Neural progenitor cell (in vitro differentiated cells): ENCODE data around the gene SCLT1. TPM values are rescaled to one million over a fixed set of nuclear protein-coding genes. Genes with fewer than 3 reads are reported as not detected.

Source experiments
- DNase-seq: peaks from one replicate; pipeline ENCODE4 v3.0.0-alpha.2; 2016; ENCODE audit warnings: low spot score
- H2AFZ ChIP-seq: fragments of 200-600 bp; sonication (generic); replicated peaks from 2 replicates; pipeline ENCODE4 v1.6.1; 2016; ENCODE audit warnings: antibody characterized with exemption
- H3F3A ChIP-seq: fragments of 200-600 bp; sonication (generic); 2 replicates; pipeline ENCODE4 v1.6.1; 2016; ENCODE audit warnings: antibody characterized with exemption, low read depth
- H3K27ac ChIP-seq: fragments of 200-600 bp; sonication (generic); 2 replicates; pipeline ENCODE4 v1.5.1; 2016; ENCODE audit warnings: mild to moderate bottlenecking
- H3K27me3 ChIP-seq: fragments of 200-600 bp; sonication (generic); 2 replicates; pipeline ENCODE4 v1.6.1; 2016; ENCODE audit warnings: mild to moderate bottlenecking, moderate library complexity
- H3K36me3 ChIP-seq: fragments of 200-600 bp; sonication (generic); 2 replicates; pipeline ENCODE4 v1.5.1; 2016
- H3K4me1 ChIP-seq: fragments of 200-600 bp; sonication (generic); 2 replicates; pipeline ENCODE4 v1.6.1; 2016; ENCODE audit warnings: mixed run types
- H3K4me2 ChIP-seq: fragments of 200-600 bp; sonication (generic); 2 replicates; pipeline ENCODE4 v1.6.1; 2016
- H3K4me3 ChIP-seq: fragments of 200-600 bp; sonication (generic); 2 replicates; pipeline ENCODE4 v1.5.1; 2016
- H3K79me2 ChIP-seq: fragments of 200-600 bp; sonication (generic); 2 replicates; pipeline ENCODE4 v1.6.1; 2016; ENCODE audit warnings: low read depth
- H3K9ac ChIP-seq: fragments of 200-600 bp; sonication (generic); 2 replicates; pipeline ENCODE4 v1.6.1; 2016
- H3K9me3 ChIP-seq: fragments of 200-600 bp; sonication (generic); 2 replicates; pipeline ENCODE4 v1.5.1; 2016; ENCODE audit warnings: low read depth
- H4K20me1 ChIP-seq: fragments of 200-600 bp; sonication (generic); 2 replicates; pipeline ENCODE4 v1.6.1; 2016; ENCODE audit warnings: low read depth
- H3K27ac Mint-ChIP-seq: 3 replicates; pipeline ENCODE4 v1.8.0; 2021; ENCODE audit warnings: mixed read lengths
- H3K27me3 Mint-ChIP-seq: 2 replicates; pipeline ENCODE4 v1.8.0; 2022; ENCODE audit warnings: low read depth, mild to moderate bottlenecking, inconsistent platforms, moderate library complexity, mixed read lengths; ENCODE audit not compliant: insufficient read depth
- H3K36me3 Mint-ChIP-seq: 3 replicates; pipeline ENCODE4 v1.8.0; 2021; ENCODE audit warnings: mixed read lengths
- H3K4me1 Mint-ChIP-seq: 3 replicates; pipeline ENCODE4 v1.8.0; 2021; ENCODE audit warnings: mixed read lengths
- H3K4me3 Mint-ChIP-seq: 3 replicates; pipeline ENCODE4 v1.8.0; 2021; ENCODE audit warnings: mild to moderate bottlenecking, moderate library complexity, mixed read lengths
- H3K9me3 Mint-ChIP-seq: 3 replicates; pipeline ENCODE4 v1.8.0; 2020; ENCODE audit warnings: mixed read lengths
- CTCF ChIP-seq: fragments of 200-600 bp; sonication (generic); IDR thresholded peaks from 2 replicates; pipeline ENCODE4 v1.5.1; 2017; ENCODE audit warnings: antibody characterized with exemption, mild to moderate bottlenecking
- EZH2 ChIP-seq: fragments of 200-600 bp; sonication (generic); IDR thresholded peaks from 2 replicates; pipeline ENCODE4 v1.6.1; 2017; ENCODE audit warnings: antibody characterized with exemption, mild to moderate bottlenecking, moderate library complexity
- EZH2phosphoT487 ChIP-seq: fragments of 200-600 bp; sonication (generic); IDR thresholded peaks from 2 replicates; pipeline ENCODE4 v1.6.1; 2017; ENCODE audit warnings: antibody characterized with exemption
- total RNA-seq: library from RNA; depleted of rRNA; stranded (reverse); fragments of >200 nt; gene quantifications from 2 replicates; pipeline ENCODE4 v1.2.3, GENCODE V29; 2015; ENCODE audit warnings: low replicate concordance

SCLT1 gene
- total RNA-seq, 1 donor from 2014 or later, result 30.0 TPM

DNA sequence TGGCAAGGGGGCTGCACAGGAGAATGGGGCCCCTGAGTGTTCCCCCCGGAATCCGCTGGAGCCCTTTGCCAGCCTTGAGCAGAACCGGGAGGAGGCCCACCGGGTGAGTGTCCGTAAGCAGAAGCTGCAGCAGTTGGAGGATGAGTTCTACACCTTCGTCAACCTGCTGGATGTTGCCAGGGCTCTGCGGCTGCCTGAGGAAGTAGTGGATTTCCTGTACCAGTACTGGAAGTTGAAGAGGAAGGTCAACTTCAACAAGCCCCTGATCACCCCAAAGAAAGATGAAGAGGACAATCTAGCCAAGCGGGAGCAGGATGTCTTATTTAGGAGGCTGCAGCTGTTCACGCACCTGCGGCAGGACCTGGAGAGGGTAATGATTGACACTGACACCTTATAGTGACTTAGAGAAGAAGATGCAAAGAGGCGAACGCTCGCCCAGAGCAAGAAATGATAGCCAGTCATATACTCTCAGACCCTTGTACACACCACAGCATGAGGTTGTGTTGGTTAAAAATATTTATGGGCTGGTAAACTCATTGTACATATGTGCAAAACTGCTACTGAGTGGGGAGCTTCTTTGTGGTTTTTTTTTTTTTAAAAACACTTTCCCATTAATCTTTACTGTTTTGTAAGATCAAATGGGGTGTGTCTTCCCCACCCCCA lies 231.4 kb downstream of the SCLT1 start:
- peaks cover 11% of the 10 kb centered on the region for H3K4me1 ChIP-seq
- peaks cover 11% of the 10 kb centered on the region for H3K36me3 ChIP-seq
- Mint-ChIP-seq H3K4me3 (no peak overlapping the region), H3K27ac (no peak overlapping the region), H3K4me1 (peaks cover 13% of the 10 kb centered on the region), H3K9me3 (no peaks in the 10 kb centered on the region), H3K27me3 (peaks cover 2% of the 10 kb centered on the region), H3K36me3 (peaks cover 49% of the 10 kb centered on the region)
- no peak overlapping the region for H2AFZ ChIP-seq
- H3F3A ChIP-seq, result peaks cover 45% of the 10 kb centered on the region
- no peak for DNase-seq
- H3K27ac ChIP-seq, result peak overlapping the region; percentile 78
- peaks cover 52% of the 10 kb centered on the region for H3K79me2 ChIP-seq
- peaks cover 32% of the 10 kb centered on the region for H4K20me1 ChIP-seq
- H3K4me3 ChIP-seq, result no peak overlapping the region
- TF ChIP-seq EZH2phosphoT487 (no peak), EZH2 (no peak), CTCF (no peak)
- no peaks in the 10 kb centered on the region for H3K27me3 ChIP-seq
- H3K9me3 ChIP-seq, result no peaks in the 10 kb centered on the region
- H3K4me2 ChIP-seq, result no peak overlapping the region
- H3K9ac ChIP-seq, result no peak overlapping the region

DNA sequence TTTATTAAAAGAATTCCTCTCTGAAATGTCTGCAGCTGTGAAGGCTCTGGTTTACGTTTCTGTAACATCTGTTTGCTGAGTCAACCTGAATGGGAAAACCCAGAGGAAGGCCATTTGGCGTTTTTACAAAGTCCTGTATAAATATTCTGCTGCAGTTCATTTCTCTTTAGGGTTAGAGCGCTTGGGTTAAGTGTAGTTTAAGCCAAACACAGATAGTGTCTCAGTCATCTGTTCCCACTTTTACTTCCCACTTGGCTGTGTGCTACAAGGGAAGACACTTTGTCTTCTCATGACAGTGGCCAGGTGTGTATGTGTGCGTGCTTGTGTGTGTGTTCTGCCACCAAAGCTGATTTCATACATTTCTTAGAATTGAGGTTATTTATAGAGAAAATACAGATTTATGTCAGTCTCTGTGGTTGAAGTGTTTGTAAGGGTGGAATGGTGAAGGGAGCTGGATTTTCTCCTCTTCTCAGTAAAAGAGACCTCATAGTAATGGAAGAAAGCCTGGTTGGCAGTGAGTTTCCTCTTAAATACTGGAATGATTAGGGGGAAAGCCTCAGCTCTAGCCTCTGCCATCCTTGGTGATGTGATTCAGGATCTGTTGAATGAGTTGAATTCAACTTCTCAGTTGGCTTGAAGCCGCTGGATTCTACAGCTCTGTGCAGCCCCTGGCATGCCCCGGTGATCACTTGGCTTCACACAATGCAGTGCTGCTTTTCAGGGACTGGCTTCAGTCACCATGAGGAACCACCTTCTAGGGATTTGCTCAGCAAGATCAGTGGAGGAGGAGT lies 233.3 kb downstream of the SCLT1 start:
- Mint-ChIP-seq H3K27ac (no peak overlapping the region), H3K4me1 (peaks cover 13% of the 10 kb centered on the region), H3K4me3 (no peak overlapping the region), H3K27me3 (peaks cover 2% of the 10 kb centered on the region), H3K36me3 (peaks cover 45% of the 10 kb centered on the region), H3K9me3 (no peaks in the 10 kb centered on the region)
- Histone ChIP-seq H3K4me3 (no peak overlapping the region), H4K20me1 (peaks cover 33% of the 10 kb centered on the region), H2AFZ (no peak overlapping the region), H3K9me3 (no peaks in the 10 kb centered on the region), H3K4me2 (no peak overlapping the region), H3K36me3 (peaks cover 15% of the 10 kb centered on the region), H3K79me2 (peaks cover 38% of the 10 kb centered on the region), H3F3A (peaks cover 50% of the 10 kb centered on the region), H3K27me3 (no peaks in the 10 kb centered on the region), H3K27ac (peak overlapping the region; percentile 47), H3K9ac (no peak overlapping the region), H3K4me1 (peaks cover 11% of the 10 kb centered on the region)
- peak; percentile 33 for DNase-seq
- TF ChIP-seq EZH2phosphoT487 (no peak), CTCF (no peak), EZH2 (no peak)

DNA sequence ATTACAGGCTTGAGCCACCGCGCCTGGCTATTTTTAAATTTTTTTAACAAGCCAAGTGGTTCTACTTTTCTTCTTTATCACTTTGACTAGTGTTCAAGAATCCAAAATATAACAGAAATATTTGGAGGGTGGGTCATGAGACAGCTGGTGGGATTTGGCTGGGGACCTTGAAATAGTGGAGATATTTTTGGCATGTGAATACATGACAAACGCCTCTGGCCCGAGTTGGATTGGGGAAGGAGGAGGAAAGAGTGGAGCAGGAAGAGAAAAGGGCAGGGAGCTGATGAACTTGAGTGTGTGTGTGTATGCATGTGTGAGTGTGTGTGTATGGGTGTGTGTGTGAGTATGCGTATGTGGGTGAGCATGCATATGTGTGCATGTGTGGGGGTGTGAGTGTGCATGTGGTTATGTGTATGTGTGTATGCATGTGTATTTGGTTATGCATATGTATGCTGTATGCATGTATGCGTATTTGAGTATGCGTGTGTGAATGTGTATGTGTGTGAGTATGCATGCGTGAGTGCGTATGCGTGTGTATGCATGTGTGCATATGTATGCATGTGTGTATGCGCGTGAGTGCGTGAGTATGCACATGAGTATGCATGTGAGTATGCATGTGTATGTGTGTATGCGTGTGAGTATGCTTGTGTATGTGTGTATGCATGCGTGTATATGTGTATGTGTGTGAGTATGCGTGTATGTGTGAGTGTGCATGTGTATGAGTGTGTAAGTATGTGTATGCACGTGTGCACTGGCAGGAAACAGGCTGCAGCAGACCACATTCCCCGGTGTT lies 234.3 kb downstream of the SCLT1 start:
- Histone ChIP-seq H3K27me3 (no peaks in the 10 kb centered on the region), H3K79me2 (peaks cover 34% of the 10 kb centered on the region), H3K27ac (no peak overlapping the region), H3K36me3 (peaks cover 16% of the 10 kb centered on the region), H3K9ac (no peak overlapping the region), H2AFZ (no peak overlapping the region), H4K20me1 (peaks cover 38% of the 10 kb centered on the region), H3F3A (peaks cover 50% of the 10 kb centered on the region), H3K4me2 (no peak overlapping the region), H3K4me1 (peaks cover 11% of the 10 kb centered on the region), H3K4me3 (no peak overlapping the region), H3K9me3 (no peaks in the 10 kb centered on the region)
- Mint-ChIP-seq H3K4me1 (peaks cover 13% of the 10 kb centered on the region), H3K27me3 (peaks cover 2% of the 10 kb centered on the region), H3K9me3 (no peaks in the 10 kb centered on the region), H3K27ac (no peak overlapping the region), H3K4me3 (no peak overlapping the region), H3K36me3 (peaks cover 51% of the 10 kb centered on the region)
- TF ChIP-seq EZH2phosphoT487, result no peak
- no peak for TF ChIP-seq CTCF
- DNase-seq, result no peak
